ENCODE measurements around the gene WDR33. TPM values are rescaled to one million over a fixed set of nuclear protein-coding genes. Genes with fewer than 3 reads are reported as not detected.

WDR33 gene
- total RNA-seq, 2 donors from 2014 or later: 25.4 to 41.9 TPM

- H3K4me1 ChIP-seq (replicated peaks): no peaks in the 10 kb centered on the region
- H3K9me3 ChIP-seq: no peaks in the 10 kb centered on the region
- H3K27me3 ChIP-seq (replicated peaks; ENCODE audit: insufficient read depth): no peaks in the 10 kb centered on the region
- H3K27ac ChIP-seq: no peak overlapping the region
- intact Hi-C loops (cut with DNase I): loop anchor here (10.0 kb wide), 2 partner anchors 155 to 275 kb away; partner anchors contain the start of gene IWS1
- 63% methylated on average over 15 of the region's 15 CpGs for WGBS
- H3K36me3 ChIP-seq: no peaks in the 10 kb centered on the region
- no peak for TF ChIP-seq POLR2A (IDR thresholded peaks at IDR 0.05)
- no peak for TF ChIP-seq POLR2AphosphoS5 (IDR thresholded peaks at IDR 0.05)
- no peak for TF ChIP-seq CTCF (IDR thresholded peaks at IDR 0.05)
- no peak for DNase-seq (ENCODE audit: low spot score)
- no peak overlapping the region for H3K4me3 ChIP-seq
These were observed 131.2 kb downstream of the WDR33 start for GRCh38 chr2:127679680-127680361.

- Histone ChIP-seq H3K9me3 (no peaks in the 10 kb centered on the region), H3K4me3 (no peak overlapping the region), H3K4me1 (replicated peaks) (no peaks in the 10 kb centered on the region), H3K27ac (no peak overlapping the region), H3K36me3 (no peaks in the 10 kb centered on the region), H3K27me3 (replicated peaks; ENCODE audit: insufficient read depth) (no peaks in the 10 kb centered on the region)
- DNase-seq (ENCODE audit: low spot score): no peak
- TF ChIP-seq POLR2A (IDR thresholded peaks at IDR 0.05) (no peak), CTCF (IDR thresholded peaks at IDR 0.05) (no peak), POLR2AphosphoS5 (IDR thresholded peaks at IDR 0.05) (no peak)
- 94% methylated on average over 6 of the region's 6 CpGs for WGBS
- intact Hi-C loops (cut with DNase I): loop anchor here (10.0 kb wide), 2 partner anchors 154 to 274 kb away; partner anchors contain the start of gene IWS1
These were observed 132.0 kb downstream of the WDR33 start for GRCh38 chr2:127678991-127679390.

- intact Hi-C loops (cut with DNase I): loop anchor here (10.0 kb wide), 2 partner anchors 154 to 274 kb away; partner anchors contain the start of gene IWS1
- no peak for TF ChIP-seq POLR2AphosphoS5 (IDR thresholded peaks at IDR 0.05)
- no peak for TF ChIP-seq POLR2A (IDR thresholded peaks at IDR 0.05)
- TF ChIP-seq CTCF (IDR thresholded peaks at IDR 0.05): no peak
- Histone ChIP-seq H3K36me3 (no peaks in the 10 kb centered on the region), H3K27me3 (replicated peaks; ENCODE audit: insufficient read depth) (no peaks in the 10 kb centered on the region), H3K4me3 (no peak overlapping the region), H3K9me3 (no peaks in the 10 kb centered on the region), H3K4me1 (replicated peaks) (no peaks in the 10 kb centered on the region), H3K27ac (no peak overlapping the region)
- no peak for DNase-seq (ENCODE audit: low spot score)
- 87% methylated on average over 10 of the region's 10 CpGs for WGBS
These were observed 132.4 kb downstream of the WDR33 start for GRCh38 chr2:127678531-127678930.

GRCh38 chr2:127676906-127677305 is 134.1 kb downstream of the WDR33 start:
- Histone ChIP-seq H3K27me3 (replicated peaks; ENCODE audit: insufficient read depth) (no peaks in the 10 kb centered on the region), H3K9me3 (no peaks in the 10 kb centered on the region), H3K4me1 (replicated peaks) (no peaks in the 10 kb centered on the region), H3K4me3 (no peak overlapping the region), H3K27ac (no peak overlapping the region), H3K36me3 (no peaks in the 10 kb centered on the region)
- DNase-seq (ENCODE audit: low spot score): no peak
- 76% methylated on average over 2 of the region's 2 CpGs for WGBS
- intact Hi-C loops (cut with DNase I): loop anchor here (10.0 kb wide), 2 partner anchors 152 to 272 kb away; partner anchors contain the start of gene IWS1
- TF ChIP-seq CTCF (IDR thresholded peaks at IDR 0.05) (no peak), POLR2A (IDR thresholded peaks at IDR 0.05) (no peak), POLR2AphosphoS5 (IDR thresholded peaks at IDR 0.05) (no peak)
